HFFc6 (cell line): ENCODE results near the gene RAB18. TPM values are rescaled to one million over a fixed set of nuclear protein-coding genes. Genes with fewer than 3 reads are reported as not detected.

ENCODE experiments used
- DNase-seq: peaks from one replicate; pipeline ENCODE4 v3.0.0-alpha.2; 2018
- H3K27ac Mint-ChIP-seq: 2 replicates; pipeline ENCODE4 v1.8.0; 2020; ENCODE audit warnings: mild to moderate bottlenecking, mixed read lengths
- H3K27me3 Mint-ChIP-seq: 2 replicates; pipeline ENCODE4 v1.8.0; 2021; ENCODE audit warnings: mild to moderate bottlenecking, moderate library complexity, mixed read lengths; ENCODE audit not compliant: insufficient read depth
- H3K36me3 Mint-ChIP-seq: 2 replicates; pipeline ENCODE4 v1.8.0; 2021; ENCODE audit warnings: low read depth, mixed read lengths
- H3K4me1 Mint-ChIP-seq: 2 replicates; pipeline ENCODE4 v1.8.0; 2020; ENCODE audit warnings: low read depth, mixed read lengths
- H3K4me3 Mint-ChIP-seq: 2 replicates; pipeline ENCODE4 v1.8.0; 2020; ENCODE audit warnings: mild to moderate bottlenecking, moderate library complexity, mixed read lengths
- H3K9me3 Mint-ChIP-seq: 2 replicates; pipeline ENCODE4 v1.8.0; 2020; ENCODE audit warnings: mild to moderate bottlenecking, mixed read lengths
- CTCF ChIP-seq: fragments of 200-600 bp; sonication (generic); IDR thresholded peaks from 2 replicates; pipeline ENCODE4 v1.5.0; 2021; ENCODE audit warnings: antibody characterized with exemption, mild to moderate bottlenecking
- total RNA-seq, 6 experiments: library from RNA; stranded (reverse); fragmentation: NEBNext Ultra II Directional; extraction: Animal tissue kit (Norgen Biotek cat#: 25700); gene quantifications; 2 replicates in 1 of 6; 3 replicates in 5 of 6; pipeline ENCODE4 v1.2.3, GENCODE V29; 2021

The RAB18 gene
- total RNA-seq, 6 experiments from 2014 or later: 122 to 164 (median 144) TPM

GRCh38 chr10:27581225-27581624 lies 77.1 kb downstream of the RAB18 start:
- no peak for DNase-seq
- H3K27me3 Mint-ChIP-seq: no peaks in the 10 kb centered on the region; the same call in 1 of the 2 replicates
- no peaks in the 10 kb centered on the region for H3K9me3 Mint-ChIP-seq
- no peak for TF ChIP-seq CTCF
- no peak overlapping the region for H3K27ac Mint-ChIP-seq
- peaks cover 2% of the 10 kb centered on the region for H3K36me3 Mint-ChIP-seq
- no peaks in the 10 kb centered on the region for H3K4me1 Mint-ChIP-seq
- H3K4me3 Mint-ChIP-seq: no peak overlapping the region

- Mint-ChIP-seq H3K36me3 (peaks cover 13% of the 10 kb centered on the region), H3K9me3 (no peaks in the 10 kb centered on the region), H3K4me1 (no peaks in the 10 kb centered on the region), H3K4me3 (no peak overlapping the region), H3K27ac (no peak overlapping the region), H3K27me3 (no peaks in the 10 kb centered on the region; the same call in 1 of the 2 replicates)
- TF ChIP-seq CTCF: no peak
- DNase-seq: no peak
These were observed 80.2 kb downstream of the RAB18 start for GRCh38 chr10:27584302-27584701.

Other genes with a start within 250 kb of the RAB18 start
- gene MKX, start 241.5 kb downstream of the RAB18 start, total RNA-seq: 10 to 100 TPM; 36.6 to 99.7 (median 40.6) TPM